ENCODE data around the gene CAMSAP1. TPM values are rescaled to one million over a fixed set of nuclear protein-coding genes. Genes with fewer than 3 reads are reported as not detected.

The CAMSAP1 gene
- total and polyA plus RNA-seq, 9 of the 15 experiments (the other 6 are each of a cell fraction or from before 2014, with no cell fraction given), result 1.5 to 28.8 (median 14.3) TPM

DNA sequence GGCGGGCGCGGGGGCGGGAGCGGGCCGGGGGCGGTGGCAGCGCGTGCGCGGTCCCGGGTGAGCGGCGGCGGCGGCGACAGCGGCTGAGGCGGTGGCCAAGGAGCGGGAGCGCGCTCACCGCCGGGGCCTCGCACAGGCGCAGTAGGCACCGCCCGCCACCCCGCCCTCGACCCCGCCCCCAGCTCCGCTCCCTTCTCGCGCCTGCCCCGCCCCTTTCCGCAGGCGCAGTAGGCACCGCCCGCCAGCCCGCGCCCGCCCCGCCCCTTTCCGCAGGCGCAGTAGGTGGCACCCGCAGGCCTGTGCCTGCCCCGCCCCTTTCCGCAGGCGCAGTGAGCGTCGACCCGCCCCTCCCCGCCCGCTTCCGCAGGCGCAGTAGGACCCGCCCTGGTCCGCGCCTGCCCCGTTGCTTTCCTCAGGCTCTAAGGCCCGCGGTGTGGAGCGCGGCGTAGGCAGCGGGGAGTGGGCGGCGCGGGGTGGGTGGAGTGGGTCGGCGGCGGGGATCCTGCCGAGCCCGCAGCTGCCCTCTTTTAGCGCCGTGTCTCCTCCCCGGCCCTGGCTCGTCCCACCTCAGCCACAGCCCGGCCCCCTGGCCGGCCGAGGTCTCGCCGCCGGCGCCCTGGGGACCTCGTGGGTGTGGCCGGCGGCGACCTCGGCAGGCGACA, at the start of gene CAMSAP1 (continued):
- TF ChIP-seq, protein P1, sequence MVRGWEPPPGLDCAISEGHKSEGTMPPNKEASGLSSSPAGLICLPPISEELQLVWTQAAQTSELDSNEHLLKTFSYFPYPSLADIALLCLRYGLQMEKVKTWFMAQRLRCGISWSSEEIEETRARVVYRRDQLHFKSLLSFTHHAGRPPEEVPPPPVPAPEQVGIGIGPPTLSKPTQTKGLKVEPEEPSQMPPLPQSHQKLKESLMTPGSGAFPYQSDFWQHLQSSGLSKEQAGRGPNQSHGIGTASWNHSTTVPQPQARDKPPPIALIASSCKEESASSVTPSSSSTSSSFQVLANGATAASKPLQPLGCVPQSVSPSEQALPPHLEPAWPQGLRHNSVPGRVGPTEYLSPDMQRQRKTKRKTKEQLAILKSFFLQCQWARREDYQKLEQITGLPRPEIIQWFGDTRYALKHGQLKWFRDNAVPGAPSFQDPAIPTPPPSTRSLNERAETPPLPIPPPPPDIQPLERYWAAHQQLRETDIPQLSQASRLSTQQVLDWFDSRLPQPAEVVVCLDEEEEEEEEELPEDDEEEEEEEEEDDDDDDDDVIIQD (CRISPR knock-in tag; IDR thresholded peaks at IDR 0.05), result no peak
- no peak for TF ChIP-seq DMBX1 (CRISPR knock-in tag; IDR thresholded peaks at IDR 0.05; ENCODE audit: borderline replicate concordance)
- no peak for TF ChIP-seq NEUROD1 (IDR thresholded peaks at IDR 0.05; ENCODE audit: borderline replicate concordance, low read depth, low read length, partially characterized antibody)
- TF ChIP-seq, protein P2, sequence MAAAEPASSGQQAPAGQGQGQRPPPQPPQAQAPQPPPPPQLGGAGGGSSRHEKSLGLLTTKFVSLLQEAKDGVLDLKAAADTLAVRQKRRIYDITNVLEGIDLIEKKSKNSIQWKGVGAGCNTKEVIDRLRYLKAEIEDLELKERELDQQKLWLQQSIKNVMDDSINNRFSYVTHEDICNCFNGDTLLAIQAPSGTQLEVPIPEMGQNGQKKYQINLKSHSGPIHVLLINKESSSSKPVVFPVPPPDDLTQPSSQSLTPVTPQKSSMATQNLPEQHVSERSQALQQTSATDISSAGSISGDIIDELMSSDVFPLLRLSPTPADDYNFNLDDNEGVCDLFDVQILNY (CRISPR knock-in tag; IDR thresholded peaks at IDR 0.05), result no peak
- TF ChIP-seq, protein P3, sequence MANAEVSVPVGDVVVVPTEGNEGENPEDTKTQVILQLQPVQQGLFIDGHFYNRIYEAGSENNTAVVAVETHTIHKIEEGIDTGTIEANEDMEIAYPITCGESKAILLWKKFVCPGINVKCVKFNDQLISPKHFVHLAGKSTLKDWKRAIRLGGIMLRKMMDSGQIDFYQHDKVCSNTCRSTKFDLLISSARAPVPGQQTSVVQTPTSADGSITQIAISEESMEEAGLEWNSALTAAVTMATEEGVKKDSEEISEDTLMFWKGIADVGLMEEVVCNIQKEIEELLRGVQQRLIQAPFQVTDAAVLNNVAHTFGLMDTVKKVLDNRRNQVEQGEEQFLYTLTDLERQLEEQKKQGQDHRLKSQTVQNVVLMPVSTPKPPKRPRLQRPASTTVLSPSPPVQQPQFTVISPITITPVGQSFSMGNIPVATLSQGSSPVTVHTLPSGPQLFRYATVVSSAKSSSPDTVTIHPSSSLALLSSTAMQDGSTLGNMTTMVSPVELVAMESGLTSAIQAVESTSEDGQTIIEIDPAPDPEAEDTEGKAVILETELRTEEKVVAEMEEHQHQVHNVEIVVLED (CRISPR knock-in tag; IDR thresholded peaks at IDR 0.05), result no peak
- TF ChIP-seq, protein P4, sequence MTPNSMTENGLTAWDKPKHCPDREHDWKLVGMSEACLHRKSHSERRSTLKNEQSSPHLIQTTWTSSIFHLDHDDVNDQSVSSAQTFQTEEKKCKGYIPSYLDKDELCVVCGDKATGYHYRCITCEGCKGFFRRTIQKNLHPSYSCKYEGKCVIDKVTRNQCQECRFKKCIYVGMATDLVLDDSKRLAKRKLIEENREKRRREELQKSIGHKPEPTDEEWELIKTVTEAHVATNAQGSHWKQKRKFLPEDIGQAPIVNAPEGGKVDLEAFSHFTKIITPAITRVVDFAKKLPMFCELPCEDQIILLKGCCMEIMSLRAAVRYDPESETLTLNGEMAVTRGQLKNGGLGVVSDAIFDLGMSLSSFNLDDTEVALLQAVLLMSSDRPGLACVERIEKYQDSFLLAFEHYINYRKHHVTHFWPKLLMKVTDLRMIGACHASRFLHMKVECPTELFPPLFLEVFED (CRISPR knock-in tag; conservative IDR thresholded peaks at IDR 0.05), result no peak
- no peak for TF ChIP-seq ZC3H4 (CRISPR knock-in tag; IDR thresholded peaks at IDR 0.05; ENCODE audit: borderline replicate concordance)
- no peak for TF ChIP-seq BRF1 (IDR thresholded peaks at IDR 0.05; ENCODE audit: borderline replicate concordance, extremely low read depth, insufficient read length)
- no peak for TF ChIP-seq TEAD2 (tag; IDR thresholded peaks at IDR 0.05)
- TF ChIP-seq LARP7 (IDR thresholded peaks at IDR 0.05), result no peak
- no peak for TF ChIP-seq IRF2 (CRISPR knock-in tag; IDR thresholded peaks at IDR 0.05)
- TF ChIP-seq MXI1 (IDR thresholded peaks at IDR 0.05; ENCODE audit: low read depth, low read length), result no peak
- TF ChIP-seq JUN (IDR thresholded peaks at IDR 0.05; ENCODE audit: borderline replicate concordance, low read depth, low read length), result no peak
- no peak for TF ChIP-seq JUN (CRISPR knock-in tag; IDR thresholded peaks at IDR 0.05; ENCODE audit: borderline replicate concordance)
- 0 out of 2 replicates have a peak, but pooled peaks have one; percentile 40 for TF ChIP-seq RBM34 (IDR thresholded peaks at IDR 0.05; ENCODE audit: borderline replicate concordance, insufficient read depth, low read length)
- TF ChIP-seq ETV6 (IDR thresholded peaks at IDR 0.05; ENCODE audit: borderline replicate concordance in 1 of 2, low read depth in 2 of 2, low read length in 1 of 2), result no peak
- no peak for TF ChIP-seq ETV6 (CRISPR knock-in tag; IDR thresholded peaks at IDR 0.05; ENCODE audit: borderline replicate concordance)
- TF ChIP-seq, protein P5, sequence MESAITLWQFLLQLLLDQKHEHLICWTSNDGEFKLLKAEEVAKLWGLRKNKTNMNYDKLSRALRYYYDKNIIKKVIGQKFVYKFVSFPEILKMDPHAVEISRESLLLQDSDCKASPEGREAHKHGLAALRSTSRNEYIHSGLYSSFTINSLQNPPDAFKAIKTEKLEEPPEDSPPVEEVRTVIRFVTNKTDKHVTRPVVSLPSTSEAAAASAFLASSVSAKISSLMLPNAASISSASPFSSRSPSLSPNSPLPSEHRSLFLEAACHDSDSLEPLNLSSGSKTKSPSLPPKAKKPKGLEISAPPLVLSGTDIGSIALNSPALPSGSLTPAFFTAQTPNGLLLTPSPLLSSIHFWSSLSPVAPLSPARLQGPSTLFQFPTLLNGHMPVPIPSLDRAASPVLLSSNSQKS (CRISPR knock-in tag; IDR thresholded peaks at IDR 0.05), result no peak
